Fibroblast of the conjunctiva (primary cell): Measurements from ENCODE around the gene DNM3.

ENCODE experiments used
- DNase-seq: peaks from one replicate; pipeline ENCODE4 v3.0.0-alpha.2; 2010; ENCODE audit warnings: low read depth

The DNM3 gene

GRCh38 chr1:172177849-172178248, 336.6 kb downstream of the DNM3 start:
- DNase-seq: no peak

DNA sequence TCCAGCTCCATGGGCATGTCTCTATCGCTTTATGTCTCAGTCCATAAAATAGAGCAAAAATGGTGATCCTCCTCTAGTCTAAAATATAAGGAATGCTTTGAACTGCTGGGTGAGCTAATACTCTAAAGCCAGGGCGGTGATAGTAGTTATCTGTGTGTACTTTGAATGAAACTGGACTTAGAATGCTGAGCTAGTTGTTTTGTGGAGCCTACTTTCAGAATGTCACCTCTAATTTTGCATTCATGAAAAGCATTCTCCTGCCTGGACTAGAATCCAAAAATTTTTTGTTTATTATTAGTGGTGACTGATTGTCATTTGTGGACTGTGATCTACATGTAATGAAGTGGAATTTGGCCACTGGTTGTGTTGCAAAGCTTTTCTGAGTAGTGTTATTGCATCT, 337.6 kb downstream of the DNM3 start:
- DNase-seq: no peak

GRCh38 chr1:172179918-172180317, 338.6 kb downstream of the DNM3 start:
- no peak for DNase-seq

GRCh38 chr1:172180501-172181285, 339.4 kb downstream of the DNM3 start:
- peak; percentile 42 for DNase-seq

DNA sequence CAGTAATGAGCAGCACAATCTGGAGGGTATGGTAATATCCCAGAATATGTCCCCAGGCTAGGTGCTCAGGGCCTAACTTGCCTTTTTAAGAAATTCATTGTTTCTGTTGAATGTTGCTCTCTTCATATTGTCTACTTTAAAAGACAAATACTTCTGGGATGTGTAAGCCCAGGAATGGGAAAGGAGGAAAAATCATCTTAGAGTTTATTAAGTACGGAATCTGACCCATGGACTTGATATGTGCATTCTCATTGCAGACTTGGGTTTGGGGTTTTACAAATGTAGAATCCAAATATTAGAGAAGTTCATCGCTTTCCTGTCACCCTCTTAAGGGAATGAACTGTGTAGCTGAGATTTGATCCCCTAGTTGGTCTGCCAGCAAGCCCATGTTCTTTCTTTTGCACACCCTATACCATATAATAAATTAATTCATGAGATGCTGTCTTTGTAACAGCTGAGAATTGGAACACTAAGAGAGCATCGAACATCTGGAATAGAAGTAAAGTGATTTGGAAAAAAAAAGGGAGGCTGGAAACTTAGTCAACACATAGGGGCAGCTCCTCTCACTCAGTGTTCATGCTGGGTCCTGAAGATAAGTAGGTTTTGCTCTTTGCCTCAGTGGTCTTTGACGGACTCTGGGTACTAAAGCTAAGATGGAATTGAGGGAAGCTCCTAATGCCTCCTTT, 343.4 kb downstream of the DNM3 start:
- DNase-seq: no peak

DNA sequence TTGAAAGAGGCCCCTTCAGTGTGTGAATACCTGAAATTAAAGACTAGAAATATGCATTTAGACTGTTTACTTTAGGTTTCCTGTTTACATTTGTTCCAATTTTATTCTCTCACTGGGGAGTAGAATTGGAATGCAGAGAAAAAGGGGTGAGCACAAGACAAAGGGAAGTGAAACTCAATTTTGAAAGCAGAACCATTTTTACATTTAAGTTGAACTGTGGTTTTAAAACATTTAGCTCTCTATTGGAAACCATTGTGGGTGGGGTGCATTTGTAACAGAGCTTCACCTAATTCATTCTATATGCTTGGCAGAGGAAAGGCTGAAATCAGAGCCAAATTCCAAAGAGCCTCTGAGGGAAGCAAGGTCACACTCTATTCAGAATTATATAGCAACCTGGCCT, 343.9 kb downstream of the DNM3 start:
- peak; percentile 48 for DNase-seq

DNA sequence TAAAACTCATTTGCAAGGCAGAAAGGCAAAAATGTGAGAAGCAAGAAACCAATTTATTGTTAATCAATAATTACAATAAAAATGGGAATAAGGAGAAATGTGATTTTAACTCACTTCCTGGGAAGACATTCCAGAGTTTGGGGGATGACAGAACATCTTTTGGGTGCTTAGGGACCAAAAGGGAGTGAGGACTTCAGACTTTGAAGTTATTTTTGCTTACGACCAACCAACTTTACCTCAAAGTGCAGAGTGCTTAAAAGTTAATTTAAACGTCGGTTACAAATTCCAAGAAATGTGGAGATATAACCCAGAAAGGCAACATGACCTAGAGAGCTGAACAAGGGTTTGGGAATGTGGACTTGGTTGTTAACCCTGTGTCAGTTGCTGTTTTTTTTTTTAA, 344.7 kb downstream of the DNM3 start:
- no peak for DNase-seq

- no peak for DNase-seq
Observed at GRCh38 chr1:172201572-172201971, 360.3 kb downstream of the DNM3 start.

DNA sequence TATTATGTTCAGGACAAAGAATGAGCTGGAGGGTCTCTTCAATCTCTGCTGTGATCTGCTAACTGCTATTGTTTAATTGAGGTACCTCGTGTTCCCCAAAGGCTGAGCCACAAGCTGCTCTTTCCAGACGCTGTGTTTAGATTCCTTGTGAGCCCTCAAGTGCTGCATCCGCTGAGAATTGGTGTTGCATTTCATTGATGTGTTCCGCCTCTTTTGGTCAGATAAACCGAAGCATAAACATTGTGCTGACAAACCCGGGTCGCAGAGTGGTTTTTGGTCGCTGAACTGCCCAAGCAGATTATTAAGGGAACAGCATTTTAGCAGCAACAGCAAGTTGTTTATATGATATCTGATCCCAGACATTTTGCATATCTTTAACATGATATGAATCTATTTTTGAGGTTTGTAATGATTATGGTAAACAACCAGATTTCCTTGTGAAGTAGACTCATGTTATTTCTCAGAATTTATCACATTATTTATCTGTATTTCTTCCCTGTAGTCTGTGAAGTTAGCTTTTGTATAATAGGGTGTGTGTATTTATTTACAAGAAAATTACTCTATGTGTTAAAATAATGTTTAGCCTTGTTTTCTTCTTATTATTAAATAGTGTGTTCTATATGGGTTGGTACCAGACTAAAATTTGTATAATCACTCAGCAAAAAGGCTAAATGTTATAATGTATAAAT, 362.0 kb downstream of the DNM3 start:
- DNase-seq: no peak

- DNase-seq: no peak
Observed at GRCh38 chr1:172203902-172204301, 362.6 kb downstream of the DNM3 start.

DNA sequence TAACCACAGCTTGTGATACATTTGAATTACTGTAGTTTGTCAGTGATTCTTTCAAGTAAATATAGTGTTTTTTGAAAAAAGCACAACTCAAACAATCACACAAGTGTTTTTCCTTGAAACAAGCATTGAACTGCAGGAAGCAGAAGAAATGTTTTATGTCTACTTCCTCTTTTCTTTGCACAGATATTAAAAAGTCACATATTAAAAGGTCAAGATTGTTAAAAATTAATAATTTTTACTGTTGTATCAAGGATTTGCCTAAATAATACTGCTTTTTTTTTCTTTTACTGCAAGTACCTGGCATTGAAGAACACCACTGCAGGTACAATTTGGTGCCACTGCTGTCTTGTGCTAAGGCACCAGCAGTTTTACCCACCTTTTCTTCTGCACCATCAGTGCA, 365.0 kb downstream of the DNM3 start:
- no peak for DNase-seq

DNA sequence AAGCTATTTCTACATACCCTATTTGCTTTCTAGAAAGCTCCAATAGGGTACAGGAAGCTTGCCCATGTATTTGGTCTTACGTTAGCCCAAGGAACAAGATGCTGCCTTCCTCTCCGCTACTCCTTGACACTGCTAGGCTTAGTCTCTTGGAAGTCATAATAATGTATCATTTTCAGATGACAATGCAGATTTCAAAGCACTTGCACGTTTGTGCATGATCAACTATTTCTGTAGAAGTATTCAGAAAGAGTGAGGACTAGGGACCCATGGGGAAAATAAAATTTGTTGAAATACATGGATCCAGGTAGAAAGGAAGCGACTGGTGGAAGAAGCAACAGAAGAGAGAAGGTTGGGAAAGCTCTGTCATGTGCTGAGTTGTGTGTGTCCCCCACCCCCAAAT, 367.3 kb downstream of the DNM3 start:
- no peak for DNase-seq

- no peak for DNase-seq
Observed at GRCh38 chr1:172211221-172211620, 369.9 kb downstream of the DNM3 start.

DNA sequence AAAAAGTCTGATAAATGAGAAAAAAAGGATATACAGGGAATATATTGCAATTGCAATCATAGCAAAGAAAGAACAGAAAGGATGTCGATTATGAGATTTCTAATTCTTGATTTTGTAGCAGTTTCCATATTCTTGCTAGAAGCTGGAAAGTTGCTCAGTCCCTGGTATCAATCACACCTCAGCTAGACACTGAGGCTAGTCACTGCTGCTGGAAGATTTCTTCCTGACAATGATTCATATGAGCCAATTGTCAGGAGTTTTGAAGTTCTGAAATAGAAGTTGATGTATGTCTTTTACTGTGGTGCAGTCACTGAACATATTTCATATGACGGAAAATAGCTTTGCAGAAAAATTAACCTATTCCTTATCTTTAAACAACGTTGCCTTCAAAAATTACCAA, 370.8 kb downstream of the DNM3 start:
- no peak for DNase-seq

- no peak for DNase-seq
Observed at GRCh38 chr1:172215006-172215405, 373.7 kb downstream of the DNM3 start.

- DNase-seq: no peak
Observed at GRCh38 chr1:172219966-172220365, 378.7 kb downstream of the DNM3 start.

GRCh38 chr1:172220376-172220775, 379.1 kb downstream of the DNM3 start:
- no peak for DNase-seq

DNA sequence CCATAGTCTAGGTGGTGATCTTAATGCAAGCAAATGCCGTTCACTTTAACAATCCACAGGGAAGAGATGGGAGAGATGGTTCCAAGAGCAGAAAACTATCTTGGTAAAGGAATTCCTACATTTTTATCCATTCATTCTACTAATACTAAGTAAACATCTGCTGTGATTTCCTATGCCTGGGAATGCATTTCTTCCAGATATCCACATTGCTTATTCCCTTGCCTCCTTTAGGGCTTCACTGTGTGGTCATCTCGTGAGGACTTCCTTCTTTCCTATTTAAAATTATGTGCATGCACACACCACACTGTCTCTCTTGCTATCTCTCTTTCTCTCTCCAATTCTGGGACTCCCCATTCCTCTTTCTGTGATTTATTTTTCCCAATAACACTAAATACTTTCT, 380.1 kb downstream of the DNM3 start:
- DNase-seq: no peak

DNA sequence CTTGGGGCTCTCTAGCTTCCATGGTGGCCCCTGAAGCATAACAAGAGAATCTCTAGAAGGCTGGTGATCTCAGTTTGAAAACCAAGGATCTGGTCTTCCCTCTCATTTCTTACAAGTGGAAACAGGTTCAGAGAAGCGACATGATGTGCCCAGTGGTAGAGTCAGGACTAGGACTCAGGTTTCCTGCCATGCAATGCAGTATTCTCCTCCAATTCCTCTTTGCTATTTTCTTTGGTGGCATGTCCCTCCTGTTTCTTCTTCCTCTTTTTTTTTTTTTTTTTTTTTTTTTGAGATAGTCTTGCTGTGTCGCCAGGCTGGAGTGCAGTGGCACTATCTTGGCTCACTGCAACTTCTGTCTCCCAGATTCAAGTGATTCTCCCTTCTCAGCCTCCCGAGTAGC, 383.6 kb downstream of the DNM3 start:
- no peak for DNase-seq

DNA sequence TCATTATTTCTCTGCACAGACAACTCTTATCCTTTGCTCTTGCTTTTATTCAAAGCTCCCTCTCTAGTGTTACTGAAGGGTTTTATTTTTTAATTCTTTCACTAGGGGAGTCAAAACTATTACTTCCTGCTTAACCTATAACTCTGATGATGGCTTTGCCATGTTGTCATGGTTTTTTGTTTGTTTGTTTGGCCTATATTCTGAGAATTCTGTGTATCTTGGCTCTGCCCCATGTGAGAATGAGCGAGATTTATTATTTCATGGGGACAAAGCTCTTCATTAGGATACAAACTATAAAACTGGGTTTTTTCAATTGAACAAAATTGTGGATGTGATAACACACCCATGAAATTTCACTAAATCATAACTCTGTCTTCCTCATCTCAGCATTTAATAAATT, 388.6 kb downstream of the DNM3 start:
- DNase-seq: no peak

DNA sequence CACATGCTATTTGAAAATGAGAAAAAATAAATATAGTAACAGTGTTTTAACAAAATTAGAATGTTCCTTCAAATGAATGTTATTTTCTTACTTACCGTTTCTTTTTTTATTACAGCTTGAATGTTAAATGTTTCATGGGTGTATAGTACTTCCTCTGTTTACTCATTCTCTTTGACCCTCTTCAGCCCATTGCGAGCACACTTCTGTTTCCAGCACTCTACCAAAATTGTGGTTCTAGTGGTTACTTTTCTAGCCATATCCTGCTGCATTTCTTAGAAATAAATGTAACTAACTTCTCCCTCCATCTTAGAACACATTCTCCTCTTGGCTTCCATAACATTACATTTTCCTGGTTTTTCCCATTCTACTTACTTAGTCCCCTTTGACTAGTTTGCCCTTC, 389.2 kb downstream of the DNM3 start:
- no peak for DNase-seq

DNA sequence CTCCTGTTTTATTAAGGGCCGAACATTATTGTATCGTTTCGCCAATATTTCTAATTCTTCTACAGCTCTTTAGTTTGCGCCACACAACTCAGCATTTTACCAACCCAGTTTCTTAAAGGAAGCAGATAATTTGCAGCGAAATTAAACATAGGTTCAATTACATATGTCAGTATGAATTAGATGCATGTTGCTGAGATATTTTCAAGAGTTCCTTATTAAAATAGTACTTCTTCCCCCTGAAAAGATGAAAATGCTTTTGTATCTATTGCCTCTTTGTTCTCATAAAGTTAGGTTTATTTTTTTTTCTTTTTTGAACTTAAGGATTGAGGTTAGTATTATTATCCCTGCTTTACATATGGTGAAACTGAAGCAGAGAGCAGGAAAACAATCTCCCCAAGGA, 395.7 kb downstream of the DNM3 start:
- DNase-seq: no peak

- DNase-seq: no peak
Observed at GRCh38 chr1:172238158-172238557, 396.9 kb downstream of the DNM3 start.
